UCSD-AML1 (cell line): ENCODE measurements around the gene SNX9.
A peak's percentile ranks its signal among the peaks of the same experiment; 100 is the strongest.

Experiments used
- DNase-seq: peaks from one replicate; lab custom pipeline; 2025; ENCODE audit not compliant: unreplicated experiment; lab: John Stamatoyannopoulos, UW

SNX9 gene

GRCh38 chr6:157974967-157975366 is 151.9 kb downstream of the SNX9 start:
- DNase-seq, result no peak

- no peak for DNase-seq
These were observed 152.4 kb downstream of the SNX9 start for GRCh38 chr6:157975456-157975855.

GRCh38 chr6:157976345-157977175 is 153.5 kb downstream of the SNX9 start:
- no peak for DNase-seq

GRCh38 chr6:157977176-157977804 is 154.2 kb downstream of the SNX9 start:
- no peak for DNase-seq

- DNase-seq, result no peak
These were observed 155.2 kb downstream of the SNX9 start for GRCh38 chr6:157978021-157978783.

GRCh38 chr6:157980288-157981131 is 157.5 kb downstream of the SNX9 start:
- DNase-seq, result no peak

GRCh38 chr6:157981132-157981394 is 158.0 kb downstream of the SNX9 start:
- no peak for DNase-seq

- peak; percentile 85 for DNase-seq
These were observed 158.5 kb downstream of the SNX9 start, which contains the start of gene SYNJ2 for GRCh38 chr6:157981395-157982101. Gene SYNJ2, plus strand, starts transcription at chr6:157981863. Its CDS starts 99 bp downstream, at chr6:157981962.

- peak; percentile 47 for DNase-seq
These were observed 159.1 kb downstream of the SNX9 start for GRCh38 chr6:157982102-157982562.

GRCh38 chr6:157982563-157983405 is 159.7 kb downstream of the SNX9 start:
- DNase-seq, result peak; percentile 38

GRCh38 chr6:157983406-157984119 is 160.5 kb downstream of the SNX9 start:
- no peak for DNase-seq

GRCh38 chr6:157984128-157984527 is 161.1 kb downstream of the SNX9 start:
- no peak for DNase-seq

- DNase-seq, result peak; percentile 61
These were observed 161.7 kb downstream of the SNX9 start for GRCh38 chr6:157984686-157985225.

- no peak for DNase-seq
These were observed 162.5 kb downstream of the SNX9 start for GRCh38 chr6:157985378-157986155.

- no peak for DNase-seq
These were observed 165.0 kb downstream of the SNX9 start for GRCh38 chr6:157987788-157988699.

GRCh38 chr6:157988700-157989063 is 165.6 kb downstream of the SNX9 start:
- DNase-seq, result no peak
